SK-N-MC (cell line): ENCODE results near the gene GAS6.
"Not testable (repeated sequence)": the region's sequence is repeated elsewhere in the genome, so short reads cannot be mapped to it uniquely, and the experiment has no call there.

Experiments
- DNase-seq: peaks from one replicate; pipeline ENCODE4 v3.0.0-alpha.2; 2011; ENCODE audit warnings: low read depth, low spot score
- H3K27ac ChIP-seq: fragments of 200-600 bp; sonication (generic); 2 replicates; pipeline ENCODE4 v1.5.1; 2016; ENCODE audit warnings: mixed run types
- H3K36me3 ChIP-seq: fragments of 200-600 bp; sonication (generic); 2 replicates; pipeline ENCODE4 v1.6.1; 2017; ENCODE audit warnings: antibody characterized with exemption, low read length, mixed read lengths; ENCODE audit not compliant: insufficient read depth
- H3K4me3 ChIP-seq: fragments of 200-600 bp; sonication (generic); 2 replicates; pipeline ENCODE4 v1.5.1; 2016
- H3K9ac ChIP-seq: fragments of 200-600 bp; sonication (generic); 2 replicates; pipeline ENCODE4 v1.8.0; 2017; ENCODE audit warnings: mixed run types, mixed read lengths; ENCODE audit not compliant: insufficient read length
- H3K9me3 ChIP-seq: fragments of 200-600 bp; sonication (generic); 2 replicates; pipeline ENCODE4 v1.6.1; 2017; ENCODE audit warnings: low read depth, mild to moderate bottlenecking, antibody characterized with exemption, low read length, moderate library complexity, mixed read lengths
- EZH2 ChIP-seq: fragments of 200-600 bp; sonication (generic); IDR thresholded peaks from one replicate; pipeline ENCODE4 v1.6.1; 2017; ENCODE audit warnings: antibody characterized with exemption
- FOXP2 ChIP-seq: optimal IDR thresholded peaks from 2 replicates; pipeline ENCODE3; 2011; ENCODE audit warnings: mild to moderate bottlenecking, moderate library complexity; ENCODE audit not compliant: insufficient read depth; ENCODE audit errors: extremely low read length, control extremely low read depth
- POLR2AphosphoS5 ChIP-seq: IDR thresholded peaks from 2 replicates; pipeline ENCODE4 v1.6.1; 2012; ENCODE audit warnings: mild to moderate bottlenecking, low read depth, low read length, borderline replicate concordance

GAS6 gene

DNA sequence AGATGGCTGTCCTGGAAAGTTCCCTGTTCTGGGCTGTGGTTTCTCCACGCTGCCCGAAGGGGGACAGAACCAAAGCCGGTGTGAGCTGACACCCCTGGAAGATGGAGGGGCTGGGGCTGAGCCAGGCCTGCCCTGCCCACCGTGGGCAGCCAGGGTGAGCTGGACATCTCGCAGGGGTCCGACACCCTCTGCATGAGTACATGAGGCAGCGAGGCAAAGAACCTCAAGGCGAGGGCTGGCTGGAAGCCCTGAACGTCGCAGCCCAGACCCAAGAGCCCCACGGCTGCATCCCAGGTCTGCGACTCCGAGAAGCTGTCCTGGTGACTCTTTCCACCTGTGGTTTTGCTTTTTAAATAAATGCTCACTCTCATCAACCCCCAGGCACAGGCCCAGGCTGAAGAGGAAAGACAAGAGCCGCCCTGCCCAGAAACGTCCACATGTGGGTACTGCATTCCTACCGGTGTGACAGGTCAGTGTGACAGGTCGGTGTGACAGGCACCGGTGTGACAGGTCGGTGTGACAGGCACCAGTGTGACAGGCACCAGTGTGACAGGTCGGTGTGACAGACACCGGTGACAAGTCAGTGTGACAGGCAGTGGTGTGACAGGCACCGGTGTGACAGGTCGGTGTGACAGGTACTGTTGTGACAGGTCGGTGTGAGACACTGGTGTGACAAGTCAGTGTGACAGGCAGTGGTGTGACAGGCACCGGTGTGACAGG is 30.6 kb downstream of the GAS6 start:
- H3K9me3 ChIP-seq = no peaks in the 10 kb centered on the region
- no peak for DNase-seq
- no peaks in the 10 kb centered on the region for H3K36me3 ChIP-seq
- TF ChIP-seq EZH2 = no peak
- TF ChIP-seq POLR2AphosphoS5 = no peak
- no peak for TF ChIP-seq FOXP2
- no peak overlapping the region for H3K27ac ChIP-seq
- no peak overlapping the region for H3K4me3 ChIP-seq
- no peak overlapping the region for H3K9ac ChIP-seq

DNA sequence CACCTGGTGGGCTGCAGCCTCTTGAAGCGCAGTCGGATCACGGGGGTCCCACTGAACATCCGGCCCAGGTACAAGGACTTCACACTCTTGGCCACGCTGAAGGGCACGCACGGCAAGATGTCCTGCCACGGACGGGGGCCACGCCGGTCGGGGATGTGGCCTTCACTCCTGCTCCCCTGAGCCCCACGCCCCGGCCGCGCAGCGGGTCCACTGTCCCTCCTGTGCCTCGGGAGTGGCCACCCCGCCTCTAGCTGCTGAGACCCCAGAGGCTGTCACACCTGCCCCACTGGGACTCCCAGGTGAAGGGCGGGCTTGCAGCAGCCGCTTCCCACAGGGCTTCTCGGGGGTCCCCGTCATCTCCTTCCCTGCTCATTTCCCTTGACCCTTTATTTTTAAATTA is 31.2 kb downstream of the GAS6 start:
- TF ChIP-seq EZH2 (no peak), FOXP2 (no peak), POLR2AphosphoS5 (no peak)
- no peak for DNase-seq
- no peak overlapping the region for H3K4me3 ChIP-seq
- no peaks in the 10 kb centered on the region for H3K36me3 ChIP-seq
- H3K27ac ChIP-seq = no peak overlapping the region
- H3K9ac ChIP-seq = no peak overlapping the region
- no peaks in the 10 kb centered on the region for H3K9me3 ChIP-seq

DNA sequence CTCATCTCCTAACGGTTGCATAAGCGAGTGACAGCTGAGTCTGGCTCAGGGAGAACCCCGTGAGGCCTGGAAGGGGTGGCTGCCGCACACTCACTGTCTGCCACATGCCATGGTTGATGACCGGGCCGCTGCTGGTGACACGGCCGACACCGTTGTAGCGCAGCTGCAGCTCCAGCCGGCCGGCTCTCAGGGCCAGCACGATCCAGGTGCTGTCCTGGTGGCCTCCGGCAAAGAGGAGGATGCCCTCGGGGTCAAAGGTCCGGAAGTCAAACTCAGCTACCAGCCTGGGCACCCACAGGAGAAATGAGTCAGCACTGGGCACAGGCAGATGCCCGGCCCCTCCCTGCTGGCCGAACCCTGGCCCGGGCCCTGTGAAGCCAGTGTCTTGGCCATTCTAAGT is 31.7 kb downstream of the GAS6 start:
- Histone ChIP-seq H3K9ac (no peak overlapping the region), H3K36me3 (no peaks in the 10 kb centered on the region), H3K9me3 (no peaks in the 10 kb centered on the region), H3K27ac (no peak overlapping the region), H3K4me3 (no peak overlapping the region)
- DNase-seq = no peak
- TF ChIP-seq EZH2 = no peak
- TF ChIP-seq FOXP2 = no peak
- TF ChIP-seq POLR2AphosphoS5 = no peak

GRCh38 chr13:113831061-113831460 is 32.8 kb downstream of the GAS6 start:
- Histone ChIP-seq H3K4me3 (no peak overlapping the region), H3K27ac (no peak overlapping the region), H3K9ac (no peak overlapping the region), H3K9me3 (no peaks in the 10 kb centered on the region), H3K36me3 (no peaks in the 10 kb centered on the region)
- no peak for TF ChIP-seq EZH2
- TF ChIP-seq FOXP2 = no peak
- no peak for TF ChIP-seq POLR2AphosphoS5
- no peak for DNase-seq

- H3K9ac ChIP-seq, H3K36me3 ChIP-seq, H3K27ac ChIP-seq, H3K9me3 ChIP-seq, DNase-seq, H3K4me3 ChIP-seq: not testable (repeated sequence)
Observed at GRCh38 chr13:113830426-113830950, 33.4 kb downstream of the GAS6 start.

- H3K27ac ChIP-seq = no peak overlapping the region
- DNase-seq = no peak
Observed at GRCh38 chr13:113828282-113828825, 35.5 kb downstream of the GAS6 start.

GRCh38 chr13:113827021-113827420 is 36.9 kb downstream of the GAS6 start:
- TF ChIP-seq FOXP2 = no peak
- TF ChIP-seq POLR2AphosphoS5 = no peak
- no peak for TF ChIP-seq EZH2
- H3K36me3 ChIP-seq = no peaks in the 10 kb centered on the region
- H3K27ac ChIP-seq = no peak overlapping the region
- H3K4me3 ChIP-seq = no peak overlapping the region
- no peak overlapping the region for H3K9ac ChIP-seq
- DNase-seq = no peak
- no peaks in the 10 kb centered on the region for H3K9me3 ChIP-seq

More at GRCh38 chr13:113828282-113828825, 35.5 kb downstream of the GAS6 start:
- Histone ChIP-seq H3K9me3 (no peaks in the 10 kb centered on the region), H3K36me3 (no peaks in the 10 kb centered on the region), H3K9ac (no peak overlapping the region), H3K4me3 (no peak overlapping the region)
- no peak for TF ChIP-seq POLR2AphosphoS5
- TF ChIP-seq EZH2 = no peak
- no peak for TF ChIP-seq FOXP2

DNA sequence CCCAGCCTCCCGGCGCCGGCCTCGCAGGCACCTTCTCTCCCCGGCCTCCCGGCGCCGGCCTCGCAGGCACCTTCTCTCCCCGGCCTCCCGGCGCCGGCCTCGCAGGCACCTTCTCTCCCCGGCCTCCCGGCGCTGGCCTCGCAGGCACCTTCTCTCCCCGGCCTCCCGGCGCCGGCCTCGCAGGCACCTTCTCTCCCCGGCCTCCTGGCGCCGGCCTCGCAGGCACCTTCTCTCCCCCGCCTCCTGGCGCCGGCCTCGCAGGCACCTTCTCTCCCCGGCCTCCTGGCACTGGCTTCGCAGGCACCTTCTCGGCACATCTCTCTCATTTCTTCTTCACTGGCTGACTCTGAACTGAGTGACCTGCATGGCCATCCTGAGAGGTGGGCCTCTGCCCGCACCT is 37.4 kb downstream of the GAS6 start:
- not testable (repeated sequence) for H3K9ac ChIP-seq, H3K9me3 ChIP-seq, H3K36me3 ChIP-seq, H3K27ac ChIP-seq, DNase-seq, H3K4me3 ChIP-seq

GRCh38 chr13:113825841-113826240 is 38.0 kb downstream of the GAS6 start:
- no peaks in the 10 kb centered on the region for H3K36me3 ChIP-seq
- no peaks in the 10 kb centered on the region for H3K9me3 ChIP-seq
- no peak for DNase-seq
- TF ChIP-seq EZH2 (no peak), POLR2AphosphoS5 (no peak), FOXP2 (no peak)
- no peak overlapping the region for H3K9ac ChIP-seq
- H3K27ac ChIP-seq = no peak overlapping the region
- no peak overlapping the region for H3K4me3 ChIP-seq
